ENCODE results near the gene SERTAD3. TPM values are rescaled to one million over a fixed set of nuclear protein-coding genes. Genes with fewer than 3 reads are reported as not detected.

SERTAD3 gene
- total RNA-seq, 5 donors from 2014 or later (not counting 1 experiment from before 2014, with no cell fraction given) = 17.4 to 26.7 (median 24.7) TPM

- peaks cover 9 to 48% of the 10 kb centered on the region in 2 experiments for H3K4me1 ChIP-seq (ENCODE audit: control insufficient read depth in 1 of 2, extremely low read depth in 1 of 2, insufficient read depth in 2 of 2, low read length in 2 of 2)
- H3K4me3 ChIP-seq (ENCODE audit: control insufficient read depth in 1 of 2, extremely low read depth in 1 of 2, low read length in 1 of 2) = peak overlapping the region; percentile 89 to 98
- Mint-ChIP-seq H3K9me3 (no peaks in the 10 kb centered on the region), H3K4me3 (peak overlapping the region; percentile 84 to 87 (median 84)), H3K27me3 (no peaks in the 10 kb centered on the region), H3K4me1 (peaks cover 38 to 44% (median 41%) of the 10 kb centered on the region in 3 donors), H3K36me3 (peaks cover 5% of the 10 kb centered on the region), H3K27ac (peak overlapping the region; percentile 96 to 97)
- DNase-seq (no peak), ATAC-seq (replicated peaks in 1 of 4) (no peak)
- CTCF ChIA-PET = interaction anchor here (0.6 to 1.8 kb wide), 22 partner anchors 10 to 888 kb away, joined by 3 to 12 read pairs (median 4); partner anchors contain the start of genes BLVRB (in 1 of the 2) and EID2B (in 1 of the 2)
- peaks cover 0 to 7% of the 10 kb centered on the region in 2 experiments for H3K27me3 ChIP-seq (replicated peaks in 1 of 2; ENCODE audit: control insufficient read depth in 2 of 2, extremely low read depth in 1 of 2, insufficient read depth in 2 of 2, low read length in 1 of 2)
- peak overlapping the region; percentile 85 for H3K27ac ChIP-seq (ENCODE audit: low read length)
- POLR2A ChIA-PET = interaction anchor here (0.6 to 1.0 kb wide), 6 partner anchors 10 to 993 kb away, joined by 3 to 7 read pairs (median 4); partner anchors contain the start of gene BLVRB (in 1 of the 2)
- no peaks in the 10 kb centered on the region for H3K9me3 ChIP-seq
- 30% methylated on average over 4 of the region's 14 CpGs for WGBS (ENCODE audit: insufficient coverage)
- peaks cover 0 to 7% of the 10 kb centered on the region in 2 donors for H3K36me3 ChIP-seq (ENCODE audit: control insufficient read depth in 2 of 2, extremely low read depth in 1 of 2, insufficient read depth in 1 of 2, low read length in 1 of 2)
These were observed 23.7 kb downstream of the SERTAD3 start for GRCh38 chr19:40420451-40420765.

- ChIA-PET CTCF (interaction anchor here (0.6 to 1.8 kb wide), 10 partner anchors 21 to 358 kb away, joined by 3 to 12 read pairs (median 4); no protein-coding TSS in a partner anchor), POLR2A (no interaction called here)
- peak overlapping the region; percentile 18 to 59 for H3K27ac Mint-ChIP-seq
- Histone ChIP-seq H3K27me3 (replicated peaks in 1 of 2; ENCODE audit: control insufficient read depth in 2 of 2, extremely low read depth in 1 of 2, insufficient read depth in 2 of 2, low read length in 1 of 2) (peaks cover 0 to 11% of the 10 kb centered on the region in 2 experiments), H3K9me3 (no peaks in the 10 kb centered on the region), H3K4me3 (ENCODE audit: control insufficient read depth in 1 of 2, extremely low read depth in 1 of 2, low read length in 1 of 2) (no peak overlapping the region), H3K27ac (ENCODE audit: low read length) (no peak overlapping the region), H3K36me3 (ENCODE audit: control insufficient read depth in 2 of 2, extremely low read depth in 1 of 2, insufficient read depth in 1 of 2, low read length in 1 of 2) (peaks cover 0 to 7% of the 10 kb centered on the region in 2 donors), H3K4me1 (ENCODE audit: control insufficient read depth in 1 of 2, extremely low read depth in 1 of 2, insufficient read depth in 2 of 2, low read length in 2 of 2) (peaks cover 9 to 45% of the 10 kb centered on the region in 2 experiments)
- H3K4me3 Mint-ChIP-seq = peak overlapping the region; percentile 59 to 87 (median 72)
- no peaks in the 10 kb centered on the region for H3K9me3 Mint-ChIP-seq
- H3K36me3 Mint-ChIP-seq = peaks cover 5% of the 10 kb centered on the region
- peaks cover 36 to 42% (median 39%) of the 10 kb centered on the region in 3 donors for H3K4me1 Mint-ChIP-seq
- no peak for DNase-seq
- no peak for ATAC-seq (replicated peaks in 1 of 4)
- no peaks in the 10 kb centered on the region for H3K27me3 Mint-ChIP-seq
- 86% methylated on average over 5 of the region's 5 CpGs for WGBS (ENCODE audit: insufficient coverage)
These were observed 24.4 kb downstream of the SERTAD3 start for GRCh38 chr19:40419780-40420179.

- Histone ChIP-seq H3K27me3 (replicated peaks in 1 of 2; ENCODE audit: control insufficient read depth in 2 of 2, extremely low read depth in 1 of 2, insufficient read depth in 2 of 2, low read length in 1 of 2) (peaks cover 0 to 17% of the 10 kb centered on the region in 2 experiments), H3K4me1 (ENCODE audit: control insufficient read depth in 1 of 2, extremely low read depth in 1 of 2, insufficient read depth in 2 of 2, low read length in 2 of 2) (peaks cover 4 to 41% of the 10 kb centered on the region in 2 experiments), H3K4me3 (ENCODE audit: control insufficient read depth in 1 of 2, extremely low read depth in 1 of 2, low read length in 1 of 2) (no peak overlapping the region), H3K36me3 (ENCODE audit: control insufficient read depth in 2 of 2, extremely low read depth in 1 of 2, insufficient read depth in 1 of 2, low read length in 1 of 2) (peaks cover 0 to 7% of the 10 kb centered on the region in 2 donors), H3K27ac (ENCODE audit: low read length) (no peak overlapping the region), H3K9me3 (no peaks in the 10 kb centered on the region)
- DNase-seq = no peak
- ATAC-seq (replicated peaks in 1 of 4) = no peak
- ChIA-PET CTCF (no interaction called here), POLR2A (no interaction called here)
- peak overlapping the region in 2 of 3 donors; percentile 1 to 87 for H3K4me3 Mint-ChIP-seq
- H3K4me1 Mint-ChIP-seq = peaks cover 30 to 37% (median 33%) of the 10 kb centered on the region in 3 donors
- WGBS (ENCODE audit: insufficient coverage) = 100% methylated on average over 1 of the region's 5 CpGs
- H3K27me3 Mint-ChIP-seq = no peaks in the 10 kb centered on the region
- peak overlapping the region; percentile 46 to 62 for H3K27ac Mint-ChIP-seq
- H3K9me3 Mint-ChIP-seq = no peaks in the 10 kb centered on the region
- H3K36me3 Mint-ChIP-seq = peaks cover 5% of the 10 kb centered on the region
These were observed 25.0 kb downstream of the SERTAD3 start for GRCh38 chr19:40419066-40419612.

GRCh38 chr19:40418040-40418439, 26.1 kb downstream of the SERTAD3 start:
- no peak overlapping the region for H3K27ac ChIP-seq (ENCODE audit: low read length)
- no peak overlapping the region for H3K4me3 ChIP-seq (ENCODE audit: control insufficient read depth in 1 of 2, extremely low read depth in 1 of 2, low read length in 1 of 2)
- H3K9me3 ChIP-seq = no peaks in the 10 kb centered on the region
- Mint-ChIP-seq H3K9me3 (no peaks in the 10 kb centered on the region), H3K4me3 (no peak overlapping the region), H3K36me3 (peaks cover 5% of the 10 kb centered on the region), H3K27ac (peak overlapping the region in 1 of 2 donors; percentile 66), H3K4me1 (peaks cover 28 to 37% (median 30%) of the 10 kb centered on the region in 3 donors), H3K27me3 (peaks cover 0 to 2% of the 10 kb centered on the region in 2 donors)
- H3K4me1 ChIP-seq (ENCODE audit: control insufficient read depth in 1 of 2, extremely low read depth in 1 of 2, insufficient read depth in 2 of 2, low read length in 2 of 2) = peaks cover 2 to 44% of the 10 kb centered on the region in 2 experiments
- ChIA-PET CTCF (interaction anchor here in 1 of 2 donors (0.5 kb wide), 2 partner anchors 139 to 225 kb away, joined by 3 read pairs; no protein-coding TSS in a partner anchor), POLR2A (no interaction called here)
- H3K27me3 ChIP-seq (replicated peaks in 1 of 2; ENCODE audit: control insufficient read depth in 2 of 2, extremely low read depth in 1 of 2, insufficient read depth in 2 of 2, low read length in 1 of 2) = peaks cover 0 to 26% of the 10 kb centered on the region in 2 experiments
- no peak for ATAC-seq (replicated peaks in 1 of 4)
- DNase-seq = no peak
- H3K36me3 ChIP-seq (ENCODE audit: control insufficient read depth in 2 of 2, extremely low read depth in 1 of 2, insufficient read depth in 1 of 2, low read length in 1 of 2) = peaks cover 0 to 5% of the 10 kb centered on the region in 2 donors
- 40% methylated on average over 1 of the region's 3 CpGs for WGBS (ENCODE audit: insufficient coverage)

GRCh38 chr19:40417643-40417981, 26.5 kb downstream of the SERTAD3 start:
- CTCF ChIA-PET = interaction anchor here (0.5 to 0.6 kb wide), 3 partner anchors 112 to 225 kb away, joined by 3 read pairs; no protein-coding TSS in a partner anchor
- Mint-ChIP-seq H3K4me3 (no peak overlapping the region), H3K27ac (peak overlapping the region in 1 of 2 donors; percentile 85), H3K36me3 (peaks cover 5% of the 10 kb centered on the region), H3K9me3 (no peaks in the 10 kb centered on the region), H3K27me3 (peaks cover 0 to 2% of the 10 kb centered on the region in 2 donors), H3K4me1 (peaks cover 28 to 37% (median 30%) of the 10 kb centered on the region in 3 donors)
- H3K36me3 ChIP-seq (ENCODE audit: control insufficient read depth in 2 of 2, extremely low read depth in 1 of 2, insufficient read depth in 1 of 2, low read length in 1 of 2) = peaks cover 0 to 1% of the 10 kb centered on the region in 2 donors
- peaks cover 0 to 30% of the 10 kb centered on the region in 2 experiments for H3K27me3 ChIP-seq (replicated peaks in 1 of 2; ENCODE audit: control insufficient read depth in 2 of 2, extremely low read depth in 1 of 2, insufficient read depth in 2 of 2, low read length in 1 of 2)
- H3K27ac ChIP-seq (ENCODE audit: low read length) = no peak overlapping the region
- ATAC-seq (replicated peaks in 1 of 4) = no peak
- POLR2A ChIA-PET = interaction anchor here in 1 of 2 donors (0.6 kb wide), 1 partner anchor 234 kb away, joined by 6 read pairs; no protein-coding TSS in a partner anchor
- 100% methylated on average over 3 of the region's 4 CpGs for WGBS (ENCODE audit: insufficient coverage)
- no peak for DNase-seq
- H3K4me3 ChIP-seq (ENCODE audit: control insufficient read depth in 1 of 2, extremely low read depth in 1 of 2, low read length in 1 of 2) = no peak overlapping the region
- peaks cover 2 to 42% of the 10 kb centered on the region in 2 experiments for H3K4me1 ChIP-seq (ENCODE audit: control insufficient read depth in 1 of 2, extremely low read depth in 1 of 2, insufficient read depth in 2 of 2, low read length in 2 of 2)
- no peaks in the 10 kb centered on the region for H3K9me3 ChIP-seq

GRCh38 chr19:40416918-40417642, 27.1 kb downstream of the SERTAD3 start:
- no peak for ATAC-seq (replicated peaks in 1 of 4)
- no peak overlapping the region for H3K4me3 Mint-ChIP-seq
- no peak overlapping the region for H3K4me3 ChIP-seq (ENCODE audit: control insufficient read depth in 1 of 2, extremely low read depth in 1 of 2, low read length in 1 of 2)
- H3K9me3 Mint-ChIP-seq = no peaks in the 10 kb centered on the region
- peaks cover 0 to 2% of the 10 kb centered on the region in 2 donors for H3K27me3 Mint-ChIP-seq
- POLR2A ChIA-PET = interaction anchor here in 1 of 2 donors (0.6 kb wide), 1 partner anchor 234 kb away, joined by 6 read pairs; no protein-coding TSS in a partner anchor
- peaks cover 0 to 33% of the 10 kb centered on the region in 2 experiments for H3K27me3 ChIP-seq (replicated peaks in 1 of 2; ENCODE audit: control insufficient read depth in 2 of 2, extremely low read depth in 1 of 2, insufficient read depth in 2 of 2, low read length in 1 of 2)
- H3K27ac Mint-ChIP-seq = peak overlapping the region; percentile 38 to 85
- WGBS (ENCODE audit: insufficient coverage) = 64% methylated on average over 11 of the region's 16 CpGs
- no peaks in the 10 kb centered on the region for H3K9me3 ChIP-seq
- peaks cover 23 to 31% (median 24%) of the 10 kb centered on the region in 3 donors for H3K4me1 Mint-ChIP-seq
- H3K36me3 Mint-ChIP-seq = no peaks in the 10 kb centered on the region
- no peak overlapping the region for H3K27ac ChIP-seq (ENCODE audit: low read length)
- peaks cover 2 to 39% of the 10 kb centered on the region in 2 experiments for H3K4me1 ChIP-seq (ENCODE audit: control insufficient read depth in 1 of 2, extremely low read depth in 1 of 2, insufficient read depth in 2 of 2, low read length in 2 of 2)
- peak in 1 of 35 experiments; percentile 17 for DNase-seq
- CTCF ChIA-PET = interaction anchor here (0.5 to 0.6 kb wide), 3 partner anchors 112 to 226 kb away, joined by 3 read pairs; no protein-coding TSS in a partner anchor
- H3K36me3 ChIP-seq (ENCODE audit: control insufficient read depth in 2 of 2, extremely low read depth in 1 of 2, insufficient read depth in 1 of 2, low read length in 1 of 2) = no peaks in the 10 kb centered on the region

Measured in T-cell (primary cell).